Neural crest cell (in vitro differentiated cells): ENCODE results near the gene OGN. TPM values are rescaled to one million over a fixed set of nuclear protein-coding genes. Genes with fewer than 3 reads are reported as not detected.

Experiments used
- DNase-seq: peaks from one replicate; pipeline ENCODE4 v3.0.0; 2021; ENCODE audit warnings: low read depth, mixed read lengths, low spot score
- H3K27ac Mint-ChIP-seq: one replicate; pipeline ENCODE4 v1.8.0; 2021; ENCODE audit warnings: mild to moderate bottlenecking, mixed read lengths; ENCODE audit not compliant: unreplicated experiment
- H3K27me3 Mint-ChIP-seq: 2 replicates; pipeline ENCODE4 v1.8.0; 2021; ENCODE audit warnings: low read depth, mild to moderate bottlenecking, mixed read lengths
- H3K36me3 Mint-ChIP-seq: 2 replicates; pipeline ENCODE4 v1.8.0; 2021; ENCODE audit warnings: low read depth, mild to moderate bottlenecking, mixed read lengths
- H3K4me1 Mint-ChIP-seq: 2 replicates; pipeline ENCODE4 v1.8.0; 2021; ENCODE audit warnings: mixed read lengths
- H3K4me3 Mint-ChIP-seq: one replicate; pipeline ENCODE4 v1.8.0; 2021; ENCODE audit warnings: mild to moderate bottlenecking, mixed read lengths
- H3K9me3 Mint-ChIP-seq: 2 replicates; pipeline ENCODE4 v1.8.0; 2021; ENCODE audit warnings: mixed read lengths
- total RNA-seq: library from RNA; stranded (reverse); gene quantifications from 2 replicates; pipeline ENCODE4 v1.2.1, GENCODE V29; 2021
- TF ChIP-seq, protein P1 (sequence below): fragments of 200-600 bp; sonication (generic); conservative IDR thresholded peaks from 2 replicates; pipeline ENCODE4 v1.5.0; 2021; ENCODE audit warnings: antibody characterized with exemption, mild to moderate bottlenecking

Gene OGN
- total RNA-seq, 1 donor from 2014 or later, result not detected

DNA sequence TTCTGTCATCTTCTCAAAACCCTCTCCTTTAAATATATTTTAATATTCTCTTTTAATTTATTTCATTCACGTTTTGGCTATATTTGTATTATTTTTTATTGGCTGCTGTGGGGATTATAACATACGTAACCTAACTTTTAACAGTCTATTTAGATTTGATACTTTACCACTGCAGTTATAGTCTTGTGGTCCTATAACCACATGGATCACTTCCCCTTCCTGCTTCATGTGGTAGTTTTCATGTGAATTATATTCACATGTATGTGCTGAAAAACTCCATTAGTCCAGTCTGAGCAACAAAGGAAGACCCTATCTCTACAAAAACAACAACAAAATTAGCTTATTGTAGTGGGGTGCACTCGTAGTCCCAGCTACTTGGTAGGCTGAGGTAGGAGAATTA, 44.3 kb downstream of the OGN start:
- Mint-ChIP-seq H3K9me3 (peaks cover 5% of the 10 kb centered on the region), H3K4me3 (no peak overlapping the region), H3K27ac (peak overlapping the region; percentile 12), H3K27me3 (no peaks in the 10 kb centered on the region), H3K36me3 (peaks cover 19% of the 10 kb centered on the region), H3K4me1 (peaks cover 13% of the 10 kb centered on the region)
- no peak for DNase-seq
- TF ChIP-seq, protein P1, sequence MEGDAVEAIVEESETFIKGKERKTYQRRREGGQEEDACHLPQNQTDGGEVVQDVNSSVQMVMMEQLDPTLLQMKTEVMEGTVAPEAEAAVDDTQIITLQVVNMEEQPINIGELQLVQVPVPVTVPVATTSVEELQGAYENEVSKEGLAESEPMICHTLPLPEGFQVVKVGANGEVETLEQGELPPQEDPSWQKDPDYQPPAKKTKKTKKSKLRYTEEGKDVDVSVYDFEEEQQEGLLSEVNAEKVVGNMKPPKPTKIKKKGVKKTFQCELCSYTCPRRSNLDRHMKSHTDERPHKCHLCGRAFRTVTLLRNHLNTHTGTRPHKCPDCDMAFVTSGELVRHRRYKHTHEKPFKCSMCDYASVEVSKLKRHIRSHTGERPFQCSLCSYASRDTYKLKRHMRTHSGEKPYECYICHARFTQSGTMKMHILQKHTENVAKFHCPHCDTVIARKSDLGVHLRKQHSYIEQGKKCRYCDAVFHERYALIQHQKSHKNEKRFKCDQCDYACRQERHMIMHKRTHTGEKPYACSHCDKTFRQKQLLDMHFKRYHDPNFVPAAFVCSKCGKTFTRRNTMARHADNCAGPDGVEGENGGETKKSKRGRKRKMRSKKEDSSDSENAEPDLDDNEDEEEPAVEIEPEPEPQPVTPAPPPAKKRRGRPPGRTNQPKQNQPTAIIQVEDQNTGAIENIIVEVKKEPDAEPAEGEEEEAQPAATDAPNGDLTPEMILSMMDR, result no peak

DNA sequence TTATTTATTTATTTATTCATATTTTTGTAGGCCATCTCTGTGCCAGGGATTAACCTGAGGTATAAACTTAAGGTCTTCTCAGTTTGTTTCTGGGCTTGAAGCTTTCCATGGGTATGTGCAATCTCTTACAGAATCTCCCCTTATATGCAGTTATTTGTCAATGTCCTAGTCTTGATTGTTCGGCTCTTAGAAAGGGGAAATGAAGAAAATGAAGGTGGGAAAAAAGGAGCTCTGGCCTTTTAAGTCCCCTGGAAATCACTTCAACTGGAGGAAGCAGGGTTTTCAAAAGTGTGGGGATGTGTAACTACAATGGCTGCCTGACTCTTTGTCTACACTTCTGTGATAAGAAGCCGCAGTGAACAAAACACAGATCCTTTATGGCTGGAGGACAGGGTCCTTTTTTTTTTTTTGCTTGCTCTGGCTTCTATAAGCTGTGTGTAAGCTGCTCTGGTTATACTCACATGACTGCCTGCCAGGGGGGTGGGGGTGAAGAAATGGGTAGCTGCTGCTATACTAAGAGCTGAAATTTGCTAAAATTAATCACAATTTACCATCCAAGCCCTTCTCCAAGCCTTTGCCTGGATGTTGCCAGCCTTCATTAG, 44.9 kb downstream of the OGN start:
- DNase-seq, result no peak
- TF ChIP-seq, protein P1, result no peak
- H3K27me3 Mint-ChIP-seq, result no peaks in the 10 kb centered on the region
- peaks cover 23% of the 10 kb centered on the region for H3K36me3 Mint-ChIP-seq
- no peak overlapping the region for H3K4me3 Mint-ChIP-seq
- peaks cover 8% of the 10 kb centered on the region for H3K9me3 Mint-ChIP-seq
- peak overlapping the region; percentile 86 for H3K27ac Mint-ChIP-seq
- peaks cover 13% of the 10 kb centered on the region for H3K4me1 Mint-ChIP-seq

DNA sequence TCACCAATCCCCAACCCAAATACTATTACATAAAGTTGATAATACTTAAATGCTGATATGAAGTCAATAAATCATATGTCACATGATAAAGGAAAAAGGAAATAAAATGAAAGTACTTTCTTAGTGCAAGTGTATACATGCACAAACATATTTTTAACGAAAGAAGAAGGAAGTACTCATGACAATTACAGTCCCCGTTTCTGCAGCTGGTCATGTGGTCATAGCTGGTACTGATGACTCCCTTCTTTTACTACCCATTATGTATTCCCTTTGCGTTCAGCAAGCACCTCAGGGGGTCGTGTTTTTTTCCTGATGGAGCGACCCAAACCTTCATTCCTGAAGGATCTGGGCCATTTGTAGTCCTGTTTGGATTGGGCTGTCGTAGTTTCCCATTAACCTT, 51.3 kb downstream of the OGN start:
- no peak overlapping the region for H3K4me3 Mint-ChIP-seq
- H3K36me3 Mint-ChIP-seq, result peaks cover 26% of the 10 kb centered on the region
- H3K27ac Mint-ChIP-seq, result no peak overlapping the region
- DNase-seq, result no peak
- TF ChIP-seq, protein P1, result no peak
- H3K27me3 Mint-ChIP-seq, result no peaks in the 10 kb centered on the region
- peaks cover 14% of the 10 kb centered on the region for H3K9me3 Mint-ChIP-seq
- no peaks in the 10 kb centered on the region for H3K4me1 Mint-ChIP-seq

DNA sequence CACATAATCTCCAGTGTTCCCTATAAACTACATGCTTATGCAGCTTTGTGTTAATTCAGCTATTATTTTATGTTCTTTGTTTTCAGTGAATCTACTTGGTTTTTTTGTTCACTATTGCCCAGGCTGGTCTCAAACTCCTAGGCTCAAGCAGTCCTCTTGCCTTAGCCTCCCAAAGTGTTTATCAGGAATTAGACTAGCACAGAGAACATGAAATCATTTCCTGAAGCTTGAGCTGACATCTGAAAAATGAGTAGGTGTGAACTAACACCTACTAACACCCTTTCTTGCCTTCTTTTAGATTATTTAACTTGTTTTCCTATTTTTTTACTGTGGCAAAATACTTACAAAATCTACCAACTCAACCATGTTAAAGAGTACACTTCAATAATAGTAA, 53.6 kb downstream of the OGN start:
- TF ChIP-seq, protein P1, result no peak
- no peak overlapping the region for H3K4me3 Mint-ChIP-seq
- no peak for DNase-seq
- H3K4me1 Mint-ChIP-seq, result no peaks in the 10 kb centered on the region
- H3K9me3 Mint-ChIP-seq, result peaks cover 10% of the 10 kb centered on the region
- peaks cover 17% of the 10 kb centered on the region for H3K36me3 Mint-ChIP-seq
- no peaks in the 10 kb centered on the region for H3K27me3 Mint-ChIP-seq
- no peak overlapping the region for H3K27ac Mint-ChIP-seq

DNA sequence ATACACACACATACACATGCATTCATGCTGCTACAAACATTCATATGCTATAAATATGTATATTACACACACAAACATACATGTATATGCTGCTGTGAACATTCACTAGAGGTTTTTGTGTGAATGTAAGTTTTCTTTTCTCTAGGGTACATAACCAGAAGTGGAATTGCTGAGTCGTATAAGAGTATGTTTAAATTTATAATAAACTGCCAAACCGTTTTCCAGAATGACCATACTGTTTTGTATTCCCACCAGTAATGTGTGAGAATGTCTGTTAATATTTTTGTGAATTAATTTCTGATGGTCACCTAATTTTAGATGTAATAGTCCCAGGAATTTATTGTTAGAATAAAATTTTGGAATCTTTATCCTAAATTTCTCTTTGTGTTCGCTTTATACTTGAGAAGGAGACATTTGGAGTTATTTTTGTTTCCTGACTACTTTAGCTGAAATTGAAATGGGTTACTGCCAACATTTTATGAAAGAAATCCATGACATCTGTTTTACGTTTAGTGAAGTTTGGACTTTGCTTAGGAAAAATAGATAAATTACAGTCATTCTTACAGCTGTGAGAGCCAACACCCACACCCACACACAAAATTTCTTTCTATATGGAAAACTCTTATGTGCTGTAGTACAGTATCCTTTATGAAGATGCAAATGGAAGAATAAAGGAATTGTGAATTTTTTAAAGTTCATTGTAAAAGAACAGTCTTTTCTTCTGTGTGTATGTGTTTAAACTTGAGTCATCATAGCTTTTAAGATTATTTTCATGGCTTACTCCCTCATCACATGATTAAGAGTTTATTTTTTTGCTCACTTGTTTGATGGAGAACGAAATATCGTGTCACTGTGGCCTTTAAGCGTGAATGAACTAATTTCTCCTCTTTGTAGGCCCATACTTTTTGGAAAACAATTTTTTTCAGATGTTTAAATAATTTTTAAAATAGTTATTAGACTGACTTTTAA, 54.3 kb downstream of the OGN start:
- TF ChIP-seq, protein P1, result no peak
- H3K36me3 Mint-ChIP-seq, result peaks cover 17% of the 10 kb centered on the region
- H3K27me3 Mint-ChIP-seq, result no peaks in the 10 kb centered on the region
- DNase-seq, result no peak
- no peak overlapping the region for H3K27ac Mint-ChIP-seq
- H3K9me3 Mint-ChIP-seq, result peaks cover 10% of the 10 kb centered on the region
- H3K4me1 Mint-ChIP-seq, result no peaks in the 10 kb centered on the region
- no peak overlapping the region for H3K4me3 Mint-ChIP-seq
